GM21786 (cell line): ENCODE data around the gene TBC1D22B.
A peak's percentile ranks its signal among the peaks of the same experiment; 100 is the strongest.
"Not testable (repeated sequence)": the region's sequence is repeated elsewhere in the genome, so short reads cannot be mapped to it uniquely, and the experiment has no call there.

Experiments
- ATAC-seq: cut with Tn5 transposase; IDR thresholded peaks from one replicate; pipeline ENCODE4 v1.9.1; 2021; ENCODE audit not compliant: unreplicated experiment

TBC1D22B gene

GRCh38 chr6:37262446-37263026 is 5.0 kb downstream of the TBC1D22B start:
- no peak for ATAC-seq

- ATAC-seq: no peak
Measured at GRCh38 chr6:37265001-37265400, 7.4 kb downstream of the TBC1D22B start.

GRCh38 chr6:37265860-37266259 is 8.3 kb downstream of the TBC1D22B start:
- ATAC-seq: no peak

GRCh38 chr6:37269105-37269504 is 11.5 kb downstream of the TBC1D22B start:
- no peak for ATAC-seq

GRCh38 chr6:37272834-37273566 is 15.4 kb downstream of the TBC1D22B start:
- ATAC-seq: no peak

GRCh38 chr6:37273690-37274089 is 16.1 kb downstream of the TBC1D22B start:
- no peak for ATAC-seq

GRCh38 chr6:37275350-37275749 is 17.8 kb downstream of the TBC1D22B start:
- no peak for ATAC-seq

- no peak for ATAC-seq
Measured at GRCh38 chr6:37277001-37277409, 19.4 kb downstream of the TBC1D22B start.

- no peak for ATAC-seq
Measured at GRCh38 chr6:37279366-37280134, 22.0 kb downstream of the TBC1D22B start.

GRCh38 chr6:37280162-37280887 is 22.8 kb downstream of the TBC1D22B start:
- no peak for ATAC-seq

GRCh38 chr6:37282371-37282770 is 24.8 kb downstream of the TBC1D22B start:
- no peak for ATAC-seq

- no peak for ATAC-seq
Measured at GRCh38 chr6:37283268-37283667, 25.7 kb downstream of the TBC1D22B start.

- ATAC-seq: no peak
Measured at GRCh38 chr6:37283671-37284151, 26.1 kb downstream of the TBC1D22B start.

GRCh38 chr6:37284781-37285180 is 27.2 kb downstream of the TBC1D22B start:
- no peak for ATAC-seq

- peak; percentile 36 for ATAC-seq
Measured at GRCh38 chr6:37285861-37286311, 28.3 kb downstream of the TBC1D22B start.

- ATAC-seq: no peak
Measured at GRCh38 chr6:37287519-37288157, 30.1 kb downstream of the TBC1D22B start.

GRCh38 chr6:37288247-37288646 is 30.7 kb downstream of the TBC1D22B start:
- no peak for ATAC-seq

GRCh38 chr6:37289931-37290330 is 32.4 kb downstream of the TBC1D22B start:
- ATAC-seq: no peak

- ATAC-seq: no peak
Measured at GRCh38 chr6:37293426-37293825, 35.9 kb downstream of the TBC1D22B start.

GRCh38 chr6:37297637-37298036 is 40.1 kb downstream of the TBC1D22B start:
- ATAC-seq: not testable (repeated sequence)

GRCh38 chr6:37298958-37299357 is 41.4 kb downstream of the TBC1D22B start:
- ATAC-seq: no peak
